Spleen (tissue), 7 donors: Measurements from ENCODE around the gene SGTA.

ENCODE experiments used
- CTCF ChIP-seq, 11 experiments: fragments of 200-600 bp in 7 of 11; fragments of 450-650 bp in 4 of 11; sonication (generic) in 4 of 11; IDR thresholded peaks in 8 of 11; conservative IDR thresholded peaks in 3 of 11; 1 replicate in 7 of 11; 2 replicates in 4 of 11; pipeline versions ENCODE4 v1.4.0 to v1.8.0; 2016 to 2021; ENCODE audit warnings: antibody characterized with exemption in 11 of 11, inconsistent platforms in 4 of 11, mild to moderate bottlenecking in 1 of 11
- POLR2A ChIP-seq, 3 donors: fragments of 450-650 bp; IDR thresholded peaks; one replicate each; pipeline ENCODE4 v1.5.1; 2017; ENCODE audit warnings: antibody characterized with exemption in 3 of 3, mild to moderate bottlenecking in 1 of 3
- POLR2AphosphoS5 ChIP-seq, 3 donors: sonication (generic); formaldehyde crosslinking; IDR thresholded peaks; one replicate each; pipeline ENCODE4 v1.5.1; 2017; ENCODE audit warnings: antibody characterized with exemption in 3 of 3
- donor health status: DM: no; HTN: no; CAD: no; lungs with moderate emphysema.
- donor health status: DM: no; HTN: no; CAD: no.
- donor health status: DM: no; HTN: no; CAD: no.

DNA sequence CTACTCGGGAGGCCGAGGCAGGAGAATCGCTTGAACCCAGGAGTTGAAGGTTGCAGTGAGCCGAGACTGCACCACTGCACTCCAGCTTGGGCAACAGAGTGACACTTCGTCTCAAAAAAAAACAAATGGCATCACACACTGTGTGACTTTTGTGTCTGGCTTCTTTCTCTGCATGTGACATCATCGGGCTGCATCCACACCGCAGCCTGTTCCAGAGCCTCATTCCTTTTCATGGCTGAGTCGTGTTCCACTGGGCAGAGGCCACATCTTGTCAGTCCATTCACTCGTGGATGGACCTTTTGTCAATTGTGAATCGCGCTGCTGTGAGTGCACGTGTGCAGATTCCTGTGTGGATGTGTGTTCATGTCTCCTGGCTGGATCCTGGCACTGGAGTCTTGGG, 10.5 kb upstream of the SGTA start:
- no peak for TF ChIP-seq CTCF (IDR thresholded peaks at IDR 0.05 in 8 of 11, conservative IDR thresholded peaks at IDR 0.05 in 3 of 11)
- TF ChIP-seq POLR2A (IDR thresholded peaks at IDR 0.05): no peak
- TF ChIP-seq POLR2AphosphoS5 (IDR thresholded peaks at IDR 0.05): no peak
